Fibroblast of the aortic adventitia (primary cell): ENCODE results near the gene SLC35G2. TPM values are rescaled to one million over a fixed set of nuclear protein-coding genes. Genes with fewer than 3 reads are reported as not detected.
A peak's percentile ranks its signal among the peaks of the same experiment; 100 is the strongest.
"Not testable (repeated sequence)": the region's sequence is repeated elsewhere in the genome, so short reads cannot be mapped to it uniquely, and the experiment has no call there.

Experiments used
- DNase-seq: peaks from one replicate; pipeline ENCODE4 v3.0.0-alpha.2; 2010; ENCODE audit warnings: low read depth
- H3K4me3 ChIP-seq: 2 replicates; pipeline ENCODE4 v1.5.1; 2011; ENCODE audit warnings: low read depth, mild to moderate bottlenecking, control low read depth, low read length, moderate library complexity
- CTCF ChIP-seq: IDR thresholded peaks from 2 replicates; pipeline ENCODE4 v1.5.1; 2011; ENCODE audit warnings: mild to moderate bottlenecking, low read length, control low read depth, inconsistent platforms; ENCODE audit not compliant: insufficient read depth
- total RNA-seq: library from RNA; depleted of rRNA; stranded (reverse); fragments of >200 nt; gene quantifications from 2 replicates; pipeline ENCODE4 v1.2.3, GENCODE V29; 2012; ENCODE audit warnings: low replicate concordance

SLC35G2 gene
- total RNA-seq, 1 donor: 14.0 TPM

GRCh38 chr3:136861890-136862616 is 43.1 kb downstream of the SLC35G2 start, which contains the start of gene NCK1:
Gene NCK1 (plus strand): TSS chr3:136862208. CDS start chr3:136928002, 65,794 bp downstream.
- H3K4me3 ChIP-seq: peak within 1 kb of the TSS; percentile 92
- peak; percentile 97 for DNase-seq
- no peak for TF ChIP-seq CTCF

- DNase-seq: peak; percentile 59
- peak overlapping the region; percentile 92 for H3K4me3 ChIP-seq
- no peak for TF ChIP-seq CTCF
These were observed 43.8 kb downstream of the SLC35G2 start for GRCh38 chr3:136862617-136863322.

- H3K4me3 ChIP-seq: no peak overlapping the region
- no peak for TF ChIP-seq CTCF
- DNase-seq: no peak
These were observed 50.4 kb downstream of the SLC35G2 start for GRCh38 chr3:136869282-136869681.

- not testable (repeated sequence) for DNase-seq, H3K4me3 ChIP-seq
These were observed 53.3 kb downstream of the SLC35G2 start for GRCh38 chr3:136872258-136872657.

- H3K4me3 ChIP-seq, DNase-seq: not testable (repeated sequence)
These were observed 60.6 kb downstream of the SLC35G2 start for GRCh38 chr3:136879510-136879909.

GRCh38 chr3:136882571-136882970 is 63.6 kb downstream of the SLC35G2 start:
- no peak overlapping the region for H3K4me3 ChIP-seq
- DNase-seq: no peak
- no peak for TF ChIP-seq CTCF

GRCh38 chr3:136883967-136884720 is 65.2 kb downstream of the SLC35G2 start:
- no peak overlapping the region for H3K4me3 ChIP-seq
- DNase-seq: no peak
- no peak for TF ChIP-seq CTCF
